Measurements from ENCODE around the gene SLC27A3. TPM values are rescaled to one million over a fixed set of nuclear protein-coding genes. Genes with fewer than 3 reads are reported as not detected.

SLC27A3 gene
- total RNA-seq, 2 experiments from 2014 or later: 3.8 to 4.4 TPM

DNA sequence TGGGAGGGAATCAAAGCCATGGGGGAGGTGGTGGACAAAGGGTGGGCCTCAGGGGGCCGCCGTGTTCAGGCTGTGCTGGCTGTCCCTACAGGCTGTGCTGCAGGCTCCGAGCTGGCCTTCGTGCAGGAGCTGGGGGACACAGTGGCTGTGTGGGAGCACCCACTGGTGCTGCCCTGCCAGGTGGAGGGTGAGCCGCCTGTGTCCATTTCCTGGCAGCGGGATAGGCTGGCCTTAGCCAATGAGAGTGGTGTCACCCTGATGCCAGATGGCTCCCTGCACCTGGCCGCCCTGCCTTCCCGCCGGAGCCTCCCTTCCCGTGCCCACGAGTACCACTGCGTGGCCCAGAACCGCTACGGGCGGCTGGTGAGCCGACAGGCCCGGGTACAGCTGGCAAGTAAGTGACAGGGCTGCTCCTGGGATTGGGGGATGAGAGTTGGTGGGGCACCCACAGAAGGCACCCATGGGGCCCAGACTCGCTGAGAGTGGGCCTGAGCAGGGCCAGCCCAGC lies 20.2 kb downstream of the SLC27A3 start:
- H3K27me3 ChIP-seq (ENCODE audit: control insufficient read depth in 1 of 2, insufficient read depth in 2 of 2, low read length in 2 of 2): no peaks in the 10 kb centered on the region
- no peak overlapping the region for H3K4me3 ChIP-seq (ENCODE audit: low read length)
- Mint-ChIP-seq H3K4me3 (no peak overlapping the region), H3K4me1 (ENCODE audit: low read depth) (peaks cover 14% of the 10 kb centered on the region), H3K9me3 (no peaks in the 10 kb centered on the region), H3K27me3 (no peaks in the 10 kb centered on the region), H3K27ac (no peak overlapping the region), H3K36me3 (ENCODE audit: low read depth) (no peaks in the 10 kb centered on the region)
- DNase-seq: peak in 1 of 14 experiments; percentile 27
- ATAC-seq (ENCODE audit: poor library complexity): no peak
- CTCF ChIA-PET: no interaction called here
- peaks cover 13% of the 10 kb centered on the region for H3K4me1 ChIP-seq (ENCODE audit: insufficient read depth, low read length)
- H3K36me3 ChIP-seq (ENCODE audit: insufficient read depth, low read length): no peaks in the 10 kb centered on the region
- POLR2A ChIA-PET: no interaction called here
- no peaks in the 10 kb centered on the region for H3K9me3 ChIP-seq (ENCODE audit: control insufficient read depth in 1 of 2, insufficient read depth in 1 of 2, low read length in 2 of 2)
- no peak overlapping the region for H3K27ac ChIP-seq (ENCODE audit: low read depth in 1 of 2, low read length in 2 of 2)
- intact Hi-C loops (cut with DNase I, micrococcal nuclease): loop anchor here in 1 of 2 experiments (5.0 kb wide), 1 partner anchor 477 kb away; the partner anchor contains the start of gene HAX1
- TF ChIP-seq, protein P1, sequence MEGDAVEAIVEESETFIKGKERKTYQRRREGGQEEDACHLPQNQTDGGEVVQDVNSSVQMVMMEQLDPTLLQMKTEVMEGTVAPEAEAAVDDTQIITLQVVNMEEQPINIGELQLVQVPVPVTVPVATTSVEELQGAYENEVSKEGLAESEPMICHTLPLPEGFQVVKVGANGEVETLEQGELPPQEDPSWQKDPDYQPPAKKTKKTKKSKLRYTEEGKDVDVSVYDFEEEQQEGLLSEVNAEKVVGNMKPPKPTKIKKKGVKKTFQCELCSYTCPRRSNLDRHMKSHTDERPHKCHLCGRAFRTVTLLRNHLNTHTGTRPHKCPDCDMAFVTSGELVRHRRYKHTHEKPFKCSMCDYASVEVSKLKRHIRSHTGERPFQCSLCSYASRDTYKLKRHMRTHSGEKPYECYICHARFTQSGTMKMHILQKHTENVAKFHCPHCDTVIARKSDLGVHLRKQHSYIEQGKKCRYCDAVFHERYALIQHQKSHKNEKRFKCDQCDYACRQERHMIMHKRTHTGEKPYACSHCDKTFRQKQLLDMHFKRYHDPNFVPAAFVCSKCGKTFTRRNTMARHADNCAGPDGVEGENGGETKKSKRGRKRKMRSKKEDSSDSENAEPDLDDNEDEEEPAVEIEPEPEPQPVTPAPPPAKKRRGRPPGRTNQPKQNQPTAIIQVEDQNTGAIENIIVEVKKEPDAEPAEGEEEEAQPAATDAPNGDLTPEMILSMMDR (IDR thresholded peaks at IDR 0.05): no peak

DNA sequence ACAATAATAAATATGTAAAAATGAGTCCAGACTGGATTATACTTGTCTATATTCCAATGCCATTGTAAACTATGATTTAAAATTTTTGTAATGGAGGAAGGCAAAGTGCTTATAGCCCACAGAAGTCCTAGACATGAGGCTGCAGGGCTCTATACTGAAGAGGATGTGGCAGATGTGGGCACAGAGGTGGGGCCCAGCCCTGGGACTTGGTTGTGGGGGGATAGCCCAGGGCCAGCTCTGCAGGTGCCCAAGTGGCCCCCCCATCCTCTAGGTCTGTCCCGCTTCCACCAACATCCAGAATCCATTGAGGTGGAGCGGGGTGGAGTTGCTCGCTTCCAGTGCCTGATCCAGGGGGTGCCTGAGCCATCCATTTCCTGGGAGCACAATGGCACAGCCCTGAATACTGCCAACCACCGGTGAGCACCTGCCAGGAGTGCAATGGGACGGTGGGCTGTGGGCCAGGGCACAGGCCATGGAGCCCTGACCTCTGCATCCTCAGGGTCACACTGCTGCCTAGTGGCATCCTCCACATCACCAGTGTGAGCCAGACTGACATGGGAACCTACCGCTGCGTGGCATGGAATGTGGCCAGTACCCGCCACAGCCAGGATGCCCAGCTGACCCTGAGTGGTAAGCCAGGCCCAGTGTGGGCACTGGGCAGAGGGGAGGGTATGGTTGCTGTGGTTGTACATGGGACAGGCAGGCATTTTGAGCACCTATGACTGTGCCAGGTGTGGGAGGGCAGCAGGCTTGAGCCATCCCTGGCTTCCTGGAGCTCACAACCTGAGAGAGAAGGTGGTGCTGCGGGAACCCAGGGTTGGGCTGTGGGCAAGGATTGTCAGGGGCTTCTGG lies 21.0 kb downstream of the SLC27A3 start:
- Histone ChIP-seq H3K27me3 (ENCODE audit: control insufficient read depth in 1 of 2, insufficient read depth in 2 of 2, low read length in 2 of 2) (no peaks in the 10 kb centered on the region), H3K4me3 (ENCODE audit: low read length) (no peak overlapping the region), H3K27ac (ENCODE audit: low read depth in 1 of 2, low read length in 2 of 2) (no peak overlapping the region), H3K36me3 (ENCODE audit: insufficient read depth, low read length) (no peaks in the 10 kb centered on the region), H3K4me1 (ENCODE audit: insufficient read depth, low read length) (peaks cover 13% of the 10 kb centered on the region), H3K9me3 (ENCODE audit: control insufficient read depth in 1 of 2, insufficient read depth in 1 of 2, low read length in 2 of 2) (no peaks in the 10 kb centered on the region)
- ChIA-PET CTCF (interaction anchor here (0.7 to 3.7 kb wide), 6 partner anchors 13 to 190 kb away, joined by 3 to 28 read pairs (median 3); partner anchors contain the start of genes DENND4B and RAB13), POLR2A (interaction anchor here (1.1 to 1.6 kb wide), 3 partner anchors 127 to 194 kb away, joined by 3 to 5 read pairs (median 5); partner anchors contain the start of genes GATAD2B, JTB and RPS27)
- H3K27ac Mint-ChIP-seq: no peak overlapping the region
- H3K4me1 Mint-ChIP-seq (ENCODE audit: low read depth): peaks cover 6% of the 10 kb centered on the region
- ATAC-seq (ENCODE audit: poor library complexity): no peak
- TF ChIP-seq, protein P1 (IDR thresholded peaks at IDR 0.05): no peak
- peak in 1 of 14 experiments; percentile 47 for DNase-seq
- no peaks in the 10 kb centered on the region for H3K27me3 Mint-ChIP-seq
- H3K4me3 Mint-ChIP-seq: no peak overlapping the region
- no peaks in the 10 kb centered on the region for H3K9me3 Mint-ChIP-seq
- intact Hi-C loops (cut with DNase I, micrococcal nuclease): loop anchor here in 1 of 2 experiments (5.0 kb wide), 1 partner anchor 476 kb away; the partner anchor contains the start of gene HAX1
- no peaks in the 10 kb centered on the region for H3K36me3 Mint-ChIP-seq (ENCODE audit: low read depth)

DNA sequence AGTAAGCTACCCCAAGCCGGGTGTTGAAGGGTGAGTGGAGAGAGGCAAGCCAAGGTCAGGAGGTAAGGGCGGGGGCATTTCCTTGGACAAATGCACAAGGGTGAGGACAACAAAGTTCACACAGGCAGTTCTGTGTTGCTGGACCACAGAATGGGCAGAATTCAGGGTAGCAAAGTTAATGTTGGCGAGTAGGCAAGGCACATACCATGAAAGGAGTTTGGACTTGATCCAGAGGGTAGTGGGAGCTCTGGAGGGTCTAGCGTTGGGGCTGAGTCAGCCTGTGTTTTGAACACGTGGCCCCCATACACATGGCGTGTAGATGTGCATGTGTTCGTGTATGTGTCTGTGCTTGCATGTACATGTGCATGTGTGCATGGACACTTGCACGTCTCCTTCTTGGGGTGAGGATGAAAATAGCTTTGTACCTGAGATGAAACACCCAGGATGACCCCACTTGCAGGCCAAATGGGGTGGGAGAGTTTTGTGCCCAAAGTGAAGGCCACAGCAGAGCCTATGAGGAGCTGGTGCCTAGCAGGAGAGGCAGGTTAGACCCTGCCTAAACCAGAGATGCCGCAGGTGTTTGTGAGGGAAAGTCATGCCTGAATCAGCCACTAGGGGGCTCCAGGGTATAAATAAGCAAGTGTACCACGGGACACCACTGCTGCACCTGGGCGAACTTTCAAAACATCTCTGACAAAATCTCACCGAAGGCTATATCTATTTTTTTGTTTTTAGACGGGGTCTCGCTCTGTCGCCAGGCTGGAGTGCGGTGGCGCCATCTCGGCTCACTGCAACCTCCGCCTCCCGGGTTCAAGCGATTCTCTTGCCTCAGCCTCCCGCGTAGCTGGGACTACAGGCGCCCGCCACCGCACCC lies 21.8 kb downstream of the SLC27A3 start:
- H3K36me3 ChIP-seq (ENCODE audit: insufficient read depth, low read length): no peaks in the 10 kb centered on the region
- peaks cover 5% of the 10 kb centered on the region for H3K4me1 Mint-ChIP-seq (ENCODE audit: low read depth)
- H3K27me3 ChIP-seq (ENCODE audit: control insufficient read depth in 1 of 2, insufficient read depth in 2 of 2, low read length in 2 of 2): no peaks in the 10 kb centered on the region
- no peaks in the 10 kb centered on the region for H3K9me3 ChIP-seq (ENCODE audit: control insufficient read depth in 1 of 2, insufficient read depth in 1 of 2, low read length in 2 of 2)
- ChIA-PET POLR2A (interaction anchor here (1.0 to 1.6 kb wide), 4 partner anchors 126 to 193 kb away, joined by 3 to 5 read pairs (median 5); partner anchors contain the start of genes GATAD2B, JTB, RAB13 and RPS27), CTCF (interaction anchor here (0.6 to 3.7 kb wide), 13 partner anchors 11 to 189 kb away, joined by 3 to 28 read pairs (median 3); partner anchors contain the start of genes CREB3L4, DENND4B, JTB and RAB13)
- no peak overlapping the region for H3K27ac ChIP-seq (ENCODE audit: low read depth in 1 of 2, low read length in 2 of 2)
- intact Hi-C loops (cut with DNase I, micrococcal nuclease): loop anchor here (1.0 to 5.0 kb wide), 5 partner anchors 148 to 475 kb away; partner anchors contain the start of genes HAX1 (in 2 of the 2), RAB13 (in 2 of the 2) and DENND4B (in 1 of the 2)
- no peaks in the 10 kb centered on the region for H3K27me3 Mint-ChIP-seq
- DNase-seq: peak; percentile 70 to 92 (median 84)
- TF ChIP-seq, protein P1 (IDR thresholded peaks at IDR 0.05): peak; percentile 84
- H3K36me3 Mint-ChIP-seq (ENCODE audit: low read depth): peaks cover 1% of the 10 kb centered on the region
- H3K4me3 ChIP-seq (ENCODE audit: low read length): no peak overlapping the region
- H3K9me3 Mint-ChIP-seq: no peaks in the 10 kb centered on the region
- peak; percentile 98 for ATAC-seq (ENCODE audit: poor library complexity)
- H3K4me1 ChIP-seq (ENCODE audit: insufficient read depth, low read length): peaks cover 13% of the 10 kb centered on the region
- no peak overlapping the region for H3K4me3 Mint-ChIP-seq
- H3K27ac Mint-ChIP-seq: no peak overlapping the region
